ENCODE results near the gene ELANE.
A peak's percentile ranks its signal among the peaks of the same experiment; 100 is the strongest.
"Not testable (repeated sequence)": the region's sequence is repeated elsewhere in the genome, so short reads cannot be mapped to it uniquely, and the experiment has no call there.

ELANE gene

GRCh38 chr19:866769-867300 is 14.7 kb downstream of the ELANE start:
- DNase-seq, result no peak

- DNase-seq, result no peak
These were observed 15.2 kb downstream of the ELANE start for GRCh38 chr19:867301-867793.

GRCh38 chr19:867855-868457 is 15.9 kb downstream of the ELANE start:
- DNase-seq, result no peak

- DNase-seq, result no peak
These were observed 16.5 kb downstream of the ELANE start for GRCh38 chr19:868458-869244.

GRCh38 chr19:869245-870177 is 17.4 kb downstream of the ELANE start:
- no peak for DNase-seq

- no peak for DNase-seq
These were observed 18.2 kb downstream of the ELANE start for GRCh38 chr19:870314-870713.

GRCh38 chr19:870963-871401 is 18.9 kb downstream of the ELANE start:
- DNase-seq, result no peak

- no peak for DNase-seq
These were observed 19.6 kb downstream of the ELANE start for GRCh38 chr19:871446-872265.

- DNase-seq, result peak in 3 of 4 experiments; percentile 27 to 77 (median 73)
These were observed 20.3 kb downstream of the ELANE start for GRCh38 chr19:872266-872951.

GRCh38 chr19:873084-873483 is 21.0 kb downstream of the ELANE start:
- peak in 3 of 4 experiments; percentile 17 to 82 (median 73) for DNase-seq

- no peak for DNase-seq
These were observed 21.5 kb downstream of the ELANE start for GRCh38 chr19:873561-874041.

- DNase-seq, result no peak
These were observed 23.3 kb downstream of the ELANE start for GRCh38 chr19:875265-875879.

GRCh38 chr19:876089-876488 is 24.0 kb downstream of the ELANE start:
- DNase-seq, result no peak

- DNase-seq, result no peak
These were observed 24.7 kb downstream of the ELANE start for GRCh38 chr19:876780-877314.

GRCh38 chr19:877992-878660 is 26.0 kb downstream of the ELANE start:
- not testable (repeated sequence) for DNase-seq

- DNase-seq, result not testable (repeated sequence)
These were observed 26.9 kb downstream of the ELANE start for GRCh38 chr19:878751-879561.

GRCh38 chr19:879711-880438 is 27.8 kb downstream of the ELANE start:
- no peak for DNase-seq

Data from activated naive CD4-positive, alpha-beta T cell (primary cell).